ENCODE measurements around the gene NOL11.

The NOL11 gene

DNA sequence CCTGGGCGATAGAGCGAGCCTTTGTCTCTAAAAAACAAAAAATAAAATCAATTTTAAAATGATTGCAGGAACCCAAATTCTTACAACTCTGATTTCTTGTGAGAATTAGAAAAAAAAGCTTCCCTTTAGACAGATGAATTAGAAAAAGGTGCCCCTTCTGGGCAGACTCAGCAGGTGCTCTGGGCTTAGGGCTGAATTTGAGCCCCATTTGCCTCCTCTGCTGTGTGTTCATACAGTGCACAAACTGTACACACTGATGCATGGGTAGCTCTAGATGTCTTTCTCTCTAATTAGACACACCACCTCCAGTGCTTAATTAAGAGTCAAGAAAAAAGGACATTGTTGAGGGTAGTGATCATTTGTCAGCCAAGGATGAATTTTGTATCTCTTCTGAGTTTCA lies 38.5 kb upstream of the NOL11 start:
- no peak for DNase-seq (ENCODE audit: low read depth)
- no peak overlapping the region for H3K4me3 ChIP-seq (ENCODE audit: low read length)
- TF ChIP-seq, protein P1, sequence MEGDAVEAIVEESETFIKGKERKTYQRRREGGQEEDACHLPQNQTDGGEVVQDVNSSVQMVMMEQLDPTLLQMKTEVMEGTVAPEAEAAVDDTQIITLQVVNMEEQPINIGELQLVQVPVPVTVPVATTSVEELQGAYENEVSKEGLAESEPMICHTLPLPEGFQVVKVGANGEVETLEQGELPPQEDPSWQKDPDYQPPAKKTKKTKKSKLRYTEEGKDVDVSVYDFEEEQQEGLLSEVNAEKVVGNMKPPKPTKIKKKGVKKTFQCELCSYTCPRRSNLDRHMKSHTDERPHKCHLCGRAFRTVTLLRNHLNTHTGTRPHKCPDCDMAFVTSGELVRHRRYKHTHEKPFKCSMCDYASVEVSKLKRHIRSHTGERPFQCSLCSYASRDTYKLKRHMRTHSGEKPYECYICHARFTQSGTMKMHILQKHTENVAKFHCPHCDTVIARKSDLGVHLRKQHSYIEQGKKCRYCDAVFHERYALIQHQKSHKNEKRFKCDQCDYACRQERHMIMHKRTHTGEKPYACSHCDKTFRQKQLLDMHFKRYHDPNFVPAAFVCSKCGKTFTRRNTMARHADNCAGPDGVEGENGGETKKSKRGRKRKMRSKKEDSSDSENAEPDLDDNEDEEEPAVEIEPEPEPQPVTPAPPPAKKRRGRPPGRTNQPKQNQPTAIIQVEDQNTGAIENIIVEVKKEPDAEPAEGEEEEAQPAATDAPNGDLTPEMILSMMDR (conservative IDR thresholded peaks at IDR 0.05; ENCODE audit: low read depth, low read length), result no peak

DNA sequence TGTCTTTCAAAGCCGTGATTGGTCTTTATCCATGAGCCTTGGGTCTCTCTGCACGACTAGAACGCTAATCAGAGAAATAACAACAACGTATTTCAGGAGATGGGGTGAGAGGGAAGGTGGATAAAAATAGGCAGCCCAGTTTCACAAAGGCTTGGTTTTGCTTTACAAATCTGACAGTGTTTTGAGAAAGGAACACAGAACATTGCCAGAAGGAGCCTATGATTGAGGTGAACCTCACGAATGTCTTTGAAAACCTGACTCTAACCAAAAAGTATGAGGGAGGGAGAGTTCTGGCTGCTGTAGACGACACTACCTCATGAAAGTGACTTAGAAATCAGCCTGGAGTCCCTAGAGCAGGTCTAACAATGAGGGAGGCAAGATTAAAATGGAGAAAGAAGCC lies 38.0 kb upstream of the NOL11 start:
- no peak for DNase-seq (ENCODE audit: low read depth)
- H3K4me3 ChIP-seq (ENCODE audit: low read length), result no peak overlapping the region
- TF ChIP-seq, protein P1 (conservative IDR thresholded peaks at IDR 0.05; ENCODE audit: low read depth, low read length), result no peak

DNA sequence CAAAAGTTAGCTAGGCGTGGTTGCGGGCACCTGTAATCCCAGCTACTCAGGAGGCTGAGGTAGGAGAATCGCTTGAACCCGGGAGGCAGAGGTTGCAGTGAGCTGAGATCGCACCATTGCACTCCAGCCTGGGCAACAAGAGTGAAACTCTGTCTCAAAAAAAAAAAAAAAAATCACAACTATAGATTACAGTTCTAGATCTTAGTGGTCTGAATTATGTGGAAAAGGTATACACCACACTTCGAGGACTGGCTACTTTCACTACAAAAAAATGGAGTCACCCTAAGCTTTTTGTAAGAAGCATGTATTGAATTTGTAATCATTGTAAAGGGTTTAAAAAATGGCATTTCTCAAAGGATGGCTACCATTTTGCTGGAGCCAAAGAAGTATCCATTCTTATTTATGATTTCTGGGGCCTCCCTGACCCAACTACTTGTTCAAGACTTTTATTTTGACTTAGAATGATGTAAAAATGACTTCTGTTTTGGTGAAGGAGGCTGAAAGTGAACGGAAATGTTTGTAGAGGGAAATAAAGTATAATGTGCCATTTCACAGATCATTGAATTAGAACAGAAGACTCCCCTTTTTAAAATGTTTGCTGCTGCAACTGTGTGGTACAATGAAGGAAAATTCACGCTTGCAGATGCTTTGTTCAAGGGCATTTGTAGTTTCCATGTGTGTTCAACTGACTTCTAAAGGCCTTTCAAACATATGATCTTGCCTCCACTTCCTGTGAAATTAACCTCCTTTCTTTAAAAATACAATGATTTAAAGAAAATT lies 37.1 kb upstream of the NOL11 start:
- DNase-seq (ENCODE audit: low read depth), result no peak
- TF ChIP-seq, protein P1 (conservative IDR thresholded peaks at IDR 0.05; ENCODE audit: low read depth, low read length), result no peak
- H3K4me3 ChIP-seq (ENCODE audit: low read length), result no peak overlapping the region

DNA sequence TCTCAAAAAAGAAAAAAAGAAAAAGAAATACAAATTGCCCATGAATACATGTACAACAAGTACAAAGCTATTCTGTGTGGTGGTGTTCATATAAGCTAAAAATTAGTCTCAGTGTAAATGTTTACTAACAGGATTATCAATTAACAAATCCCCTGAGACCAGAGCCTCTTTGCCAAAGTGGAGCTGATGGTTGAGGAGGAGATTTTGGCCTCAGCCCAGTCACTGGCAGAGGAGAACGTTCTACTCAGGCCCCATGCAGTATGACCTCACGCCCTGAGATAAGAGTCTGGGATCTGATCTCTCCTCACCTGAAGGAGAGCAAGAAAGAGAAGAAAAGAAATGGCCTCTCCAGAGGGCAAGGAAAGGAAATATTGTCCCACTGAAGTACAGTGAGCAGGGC lies 35.5 kb upstream of the NOL11 start:
- no peak overlapping the region for H3K4me3 ChIP-seq (ENCODE audit: low read length)
- no peak for DNase-seq (ENCODE audit: low read depth)
- TF ChIP-seq, protein P1 (conservative IDR thresholded peaks at IDR 0.05; ENCODE audit: low read depth, low read length), result no peak

DNA sequence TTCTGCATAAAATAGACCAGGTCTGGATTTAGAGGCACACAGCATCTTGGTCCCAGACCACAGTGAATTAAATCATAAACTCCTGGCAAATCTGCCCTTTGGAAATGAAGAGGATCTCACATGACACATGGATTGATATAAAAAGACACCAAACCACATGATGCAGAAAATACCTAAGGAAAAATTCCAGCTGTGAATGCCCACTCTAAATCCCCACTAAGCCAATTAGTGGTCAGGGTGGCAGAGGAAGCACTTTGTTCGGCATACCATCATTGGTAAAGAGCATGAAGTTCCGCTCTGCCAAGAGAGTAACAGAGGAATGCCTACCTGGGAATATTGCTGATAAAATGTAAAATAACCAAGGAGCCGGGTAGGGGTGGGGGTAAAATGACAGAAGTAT lies 32.4 kb upstream of the NOL11 start:
- TF ChIP-seq, protein P1 (conservative IDR thresholded peaks at IDR 0.05; ENCODE audit: low read depth, low read length), result no peak
- no peak overlapping the region for H3K4me3 ChIP-seq (ENCODE audit: low read length)
- DNase-seq (ENCODE audit: low read depth), result no peak

DNA sequence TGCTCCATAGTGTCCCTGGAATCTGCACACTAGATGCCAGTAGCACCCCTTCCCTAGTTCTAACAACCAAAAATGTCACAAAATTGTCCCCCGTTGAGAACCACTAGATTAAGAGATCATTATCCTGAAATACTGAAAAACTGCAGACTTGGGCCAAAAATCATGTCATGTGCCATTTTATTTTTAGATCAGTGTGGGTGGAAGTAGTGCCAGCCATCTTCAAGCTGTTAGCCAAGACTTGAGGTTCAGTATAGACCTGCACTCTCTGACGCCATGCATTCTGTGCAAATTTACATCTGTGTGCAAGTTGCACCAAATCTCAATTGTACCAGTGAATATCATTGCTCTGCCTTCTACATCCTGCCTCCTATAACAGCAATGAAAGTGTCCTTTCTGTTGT lies 31.5 kb upstream of the NOL11 start:
- no peak for DNase-seq (ENCODE audit: low read depth)
- H3K4me3 ChIP-seq (ENCODE audit: low read length), result no peak overlapping the region
- TF ChIP-seq, protein P1 (conservative IDR thresholded peaks at IDR 0.05; ENCODE audit: low read depth, low read length), result no peak

DNA sequence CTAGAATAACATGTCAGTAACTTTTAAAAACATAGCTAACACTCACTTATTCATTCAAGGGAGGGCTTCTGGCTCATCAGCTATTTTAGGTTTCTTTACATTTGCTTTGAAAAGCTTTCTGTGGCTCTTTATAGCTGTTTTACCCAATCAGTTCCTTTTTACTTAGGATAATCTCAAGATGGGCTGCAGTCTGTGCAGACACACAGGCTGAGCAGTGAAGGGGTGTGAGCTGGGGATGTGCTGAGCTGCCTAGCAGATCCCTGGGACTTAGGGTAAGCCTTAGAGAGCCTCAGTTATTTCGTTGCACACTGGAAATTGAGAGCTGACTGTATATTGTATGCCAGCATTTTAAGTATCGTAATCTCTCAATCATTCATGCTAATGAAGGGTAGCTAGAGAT lies 30.2 kb upstream of the NOL11 start:
- TF ChIP-seq, protein P1 (conservative IDR thresholded peaks at IDR 0.05; ENCODE audit: low read depth, low read length), result no peak
- DNase-seq (ENCODE audit: low read depth), result no peak
- H3K4me3 ChIP-seq (ENCODE audit: low read length), result no peak overlapping the region
